ENCODE measurements around the gene MON1A.

- TF ChIP-seq POLR2A (IDR thresholded peaks at IDR 0.05; ENCODE audit: low read length) (no peak), GATA1 (IDR thresholded peaks at IDR 0.05; ENCODE audit: low read depth, low read length) (no peak)
Measured at GRCh38 chr3:49968346-49968745, 38.7 kb upstream of the MON1A start.
